ENCODE data around the gene MLLT10. TPM values are rescaled to one million over a fixed set of nuclear protein-coding genes. Genes with fewer than 3 reads are reported as not detected.

MLLT10 gene
- total RNA-seq, 4 donors from 2014 or later: 40.1 to 57.8 (median 47.5) TPM

- TF ChIP-seq, protein P1, sequence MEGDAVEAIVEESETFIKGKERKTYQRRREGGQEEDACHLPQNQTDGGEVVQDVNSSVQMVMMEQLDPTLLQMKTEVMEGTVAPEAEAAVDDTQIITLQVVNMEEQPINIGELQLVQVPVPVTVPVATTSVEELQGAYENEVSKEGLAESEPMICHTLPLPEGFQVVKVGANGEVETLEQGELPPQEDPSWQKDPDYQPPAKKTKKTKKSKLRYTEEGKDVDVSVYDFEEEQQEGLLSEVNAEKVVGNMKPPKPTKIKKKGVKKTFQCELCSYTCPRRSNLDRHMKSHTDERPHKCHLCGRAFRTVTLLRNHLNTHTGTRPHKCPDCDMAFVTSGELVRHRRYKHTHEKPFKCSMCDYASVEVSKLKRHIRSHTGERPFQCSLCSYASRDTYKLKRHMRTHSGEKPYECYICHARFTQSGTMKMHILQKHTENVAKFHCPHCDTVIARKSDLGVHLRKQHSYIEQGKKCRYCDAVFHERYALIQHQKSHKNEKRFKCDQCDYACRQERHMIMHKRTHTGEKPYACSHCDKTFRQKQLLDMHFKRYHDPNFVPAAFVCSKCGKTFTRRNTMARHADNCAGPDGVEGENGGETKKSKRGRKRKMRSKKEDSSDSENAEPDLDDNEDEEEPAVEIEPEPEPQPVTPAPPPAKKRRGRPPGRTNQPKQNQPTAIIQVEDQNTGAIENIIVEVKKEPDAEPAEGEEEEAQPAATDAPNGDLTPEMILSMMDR (IDR thresholded peaks at IDR 0.05; ENCODE audit: low read depth): no peak
Observed at GRCh38 chr10:21602313-21602712, 68.3 kb downstream of the MLLT10 start.

- TF ChIP-seq, protein P1 (IDR thresholded peaks at IDR 0.05; ENCODE audit: low read depth): no peak
Observed at GRCh38 chr10:21603721-21604120, 69.7 kb downstream of the MLLT10 start.

DNA sequence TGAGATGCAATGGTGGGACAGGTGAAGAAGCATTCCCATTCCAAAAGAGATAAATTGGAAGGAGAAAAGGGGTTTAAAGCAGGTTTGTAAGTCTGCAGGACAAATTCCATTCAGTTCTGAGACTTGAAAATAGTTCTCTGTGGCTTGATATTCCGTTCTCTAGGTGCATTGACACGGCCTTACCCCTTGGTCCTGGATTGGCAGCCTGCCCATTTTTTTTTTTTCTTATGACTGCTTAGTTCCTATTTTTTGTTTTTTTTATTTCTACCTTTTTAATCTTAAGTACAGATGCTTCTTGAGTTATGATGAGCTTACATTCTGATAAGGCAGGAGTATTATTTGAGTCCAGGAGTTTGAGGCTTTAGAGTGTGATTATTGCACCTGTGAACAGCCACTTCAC lies 70.6 kb downstream of the MLLT10 start:
- TF ChIP-seq, protein P1 (IDR thresholded peaks at IDR 0.05; ENCODE audit: low read depth): no peak

DNA sequence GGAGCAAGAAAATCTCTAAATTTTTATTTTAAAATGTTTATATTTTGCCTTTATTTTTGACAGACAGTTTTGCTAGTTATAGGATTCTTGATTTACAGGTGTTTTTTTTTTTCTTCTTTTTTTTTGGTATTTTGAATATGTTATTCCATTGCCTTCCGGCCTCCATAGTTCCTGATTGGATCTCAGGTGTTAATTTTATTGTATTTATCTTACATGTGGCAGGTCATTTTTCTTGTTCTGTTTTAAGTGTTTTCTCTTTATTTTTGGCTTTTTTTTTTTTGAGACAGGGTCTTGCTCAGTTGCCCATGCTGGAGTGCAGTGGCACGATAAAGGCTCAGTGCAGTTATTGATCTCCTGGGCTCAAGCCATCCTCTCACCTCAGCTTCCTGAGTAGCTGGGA lies 73.9 kb downstream of the MLLT10 start:
- TF ChIP-seq, protein P1 (IDR thresholded peaks at IDR 0.05; ENCODE audit: low read depth): no peak

DNA sequence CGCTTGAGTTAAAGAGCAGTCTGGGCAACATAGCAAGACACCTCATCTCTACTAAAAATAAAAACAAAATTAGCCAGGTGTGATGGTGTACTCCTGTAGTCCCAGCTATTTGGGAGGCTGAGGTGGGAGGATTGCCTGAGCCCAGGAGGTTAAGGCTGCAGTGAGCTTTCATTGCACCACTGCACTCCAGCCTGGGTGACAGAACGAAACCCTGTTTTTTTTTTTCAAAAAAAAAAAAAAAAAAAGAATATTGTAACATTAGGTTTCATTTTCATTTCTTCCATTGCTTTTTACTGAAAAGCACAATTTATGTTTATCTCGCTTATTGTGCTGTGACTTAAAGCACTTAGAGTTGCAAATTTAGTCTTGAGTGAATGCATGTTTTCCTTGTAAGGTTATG lies 80.0 kb downstream of the MLLT10 start:
- TF ChIP-seq, protein P1 (IDR thresholded peaks at IDR 0.05; ENCODE audit: low read depth): no peak

DNA sequence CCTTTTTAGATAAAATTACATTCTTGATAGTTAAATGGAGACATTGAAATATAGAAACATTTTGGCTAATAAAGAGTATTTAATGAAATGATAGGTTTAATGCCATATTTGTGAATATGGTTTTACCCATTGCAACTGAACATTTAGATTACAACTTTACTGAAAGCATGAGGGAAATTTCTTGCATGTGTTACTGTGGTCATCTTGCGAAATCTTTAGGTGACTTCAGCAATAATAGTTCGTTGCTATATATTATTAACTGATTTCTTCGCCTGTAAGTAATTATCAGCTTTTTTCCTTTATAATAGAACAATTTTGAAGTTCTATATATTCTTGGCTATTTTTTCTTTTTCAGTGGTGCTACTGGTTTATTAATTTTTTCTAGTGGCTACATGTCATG lies 83.2 kb downstream of the MLLT10 start:
- TF ChIP-seq, protein P1 (IDR thresholded peaks at IDR 0.05; ENCODE audit: low read depth): no peak

GRCh38 chr10:21623291-21623690 lies 89.3 kb downstream of the MLLT10 start:
- TF ChIP-seq, protein P1 (IDR thresholded peaks at IDR 0.05; ENCODE audit: low read depth): no peak

Data from subcutaneous adipose tissue (tissue), 4 donors.